H9 (cell line): ENCODE data around the gene LPAR3. TPM values are rescaled to one million over a fixed set of nuclear protein-coding genes. Genes with fewer than 3 reads are reported as not detected.

Experiments
- DNase-seq: peaks from one replicate; pipeline ENCODE4 v3.0.0-alpha.2; 2017
- H2AFZ ChIP-seq: one replicate; pipeline ENCODE4 v1.6.1; 2013; ENCODE audit warnings: mild to moderate bottlenecking, low read length, control low read depth, moderate library complexity
- H2AK5ac ChIP-seq: 2 replicates; pipeline ENCODE4 v1.6.1; 2013; ENCODE audit warnings: low read length, control low read depth, mixed read lengths; ENCODE audit not compliant: insufficient read length
- H2BK120ac ChIP-seq: one replicate; pipeline ENCODE4 v1.6.1; 2013; ENCODE audit warnings: low read depth, mild to moderate bottlenecking, low read length, control low read depth, inconsistent platforms; ENCODE audit not compliant: poor library complexity, severe bottlenecking
- H2BK12ac ChIP-seq: 2 replicates; pipeline ENCODE4 v1.6.1; 2013; ENCODE audit warnings: low read length, control low read depth, mixed read lengths, low read depth; ENCODE audit not compliant: insufficient read length
- H2BK15ac ChIP-seq: 2 replicates; pipeline ENCODE4 v1.6.1; 2013; ENCODE audit warnings: low read depth, low read length, control low read depth
- H2BK20ac ChIP-seq: one replicate; pipeline ENCODE4 v1.6.1; 2013; ENCODE audit warnings: low read depth, mild to moderate bottlenecking, low read length, control low read depth, inconsistent platforms; ENCODE audit not compliant: poor library complexity, severe bottlenecking
- H2BK5ac ChIP-seq: 2 replicates; pipeline ENCODE4 v1.6.1; 2013; ENCODE audit warnings: low read length, control low read depth, mixed read lengths; ENCODE audit not compliant: insufficient read length
- H3K14ac ChIP-seq: 2 replicates; pipeline ENCODE4 v1.6.1; 2013; ENCODE audit warnings: low read length, control low read depth; ENCODE audit not compliant: insufficient read depth
- H3K18ac ChIP-seq: 2 replicates; pipeline ENCODE4 v1.6.1; 2013; ENCODE audit warnings: low read depth, mild to moderate bottlenecking, mixed read lengths, low read length, control low read depth; ENCODE audit not compliant: insufficient read length
- H3K23ac ChIP-seq: 2 replicates; pipeline ENCODE4 v1.6.1; 2013; ENCODE audit warnings: low read length, control low read depth, mixed read lengths, low read depth; ENCODE audit not compliant: insufficient read length
- H3K23me2 ChIP-seq: 2 replicates; pipeline ENCODE4 v1.6.1; 2013; ENCODE audit warnings: low read depth, mild to moderate bottlenecking, mixed read lengths, low read length, control low read depth; ENCODE audit not compliant: insufficient read length, poor library complexity, severe bottlenecking
- H3K27ac ChIP-seq: 2 replicates; pipeline ENCODE4 v1.5.1; 2013; ENCODE audit warnings: low read length, control low read depth, mixed read lengths, low read depth; ENCODE audit not compliant: insufficient read length
- H3K27me3 ChIP-seq: 2 replicates; pipeline ENCODE4 v1.6.1; 2013; ENCODE audit warnings: low read length, control low read depth, inconsistent platforms; ENCODE audit not compliant: insufficient read depth
- H3K4ac ChIP-seq: 2 replicates; pipeline ENCODE4 v1.6.1; 2013; ENCODE audit warnings: low read depth, mild to moderate bottlenecking, control low read depth, inconsistent platforms, low read length, moderate library complexity
- H3K4me1 ChIP-seq: 2 replicates; pipeline ENCODE4 v1.6.1; 2013; ENCODE audit warnings: low read length, control low read depth, inconsistent platforms; ENCODE audit not compliant: insufficient read depth
- H3K4me2 ChIP-seq: 2 replicates; pipeline ENCODE4 v1.6.1; 2013; ENCODE audit warnings: low read length, control low read depth, mixed read lengths; ENCODE audit not compliant: insufficient read length, insufficient read depth
- H3K56ac ChIP-seq: 2 replicates; pipeline ENCODE4 v1.6.1; 2013; ENCODE audit warnings: low read depth, mild to moderate bottlenecking, mixed read lengths, low read length, control low read depth; ENCODE audit not compliant: insufficient read length
- H3K79me1 ChIP-seq: 2 replicates; pipeline ENCODE4 v1.6.1; 2013; ENCODE audit warnings: low read depth, mild to moderate bottlenecking, moderate library complexity, low read length, control low read depth, inconsistent platforms; ENCODE audit not compliant: insufficient read depth, poor library complexity, severe bottlenecking
- H3K79me2 ChIP-seq: 2 replicates; pipeline ENCODE4 v1.6.1; 2013; ENCODE audit warnings: low read length, control low read depth, inconsistent platforms; ENCODE audit not compliant: insufficient read depth
- H3K9ac ChIP-seq: 2 replicates; pipeline ENCODE4 v1.6.1; 2013; ENCODE audit warnings: low read length, control low read depth, mixed read lengths; ENCODE audit not compliant: insufficient read length; ENCODE audit errors: extremely low read depth
- H3K9me3 ChIP-seq: one replicate; pipeline ENCODE4 v1.6.1; 2013; ENCODE audit warnings: low read depth, low read length, inconsistent platforms; ENCODE audit not compliant: control insufficient read depth
- H3T11ph ChIP-seq: one replicate; pipeline ENCODE4 v1.6.1; 2013; ENCODE audit warnings: mild to moderate bottlenecking, low read length, control low read depth, inconsistent platforms
- H4K20me1 ChIP-seq: one replicate; pipeline ENCODE4 v1.6.1; 2013; ENCODE audit not compliant: control insufficient read depth, insufficient read length, insufficient read depth
- H4K5ac ChIP-seq: 2 replicates; pipeline ENCODE4 v1.6.1; 2013; ENCODE audit warnings: low read depth, mild to moderate bottlenecking, mixed read lengths, low read length, control low read depth; ENCODE audit not compliant: insufficient read length
- H4K8ac ChIP-seq: replicated peaks from 2 replicates; pipeline ENCODE4 v1.6.1; 2013; ENCODE audit warnings: low read length, control low read depth, mixed read lengths, low read depth; ENCODE audit not compliant: insufficient read length
- H4K91ac ChIP-seq: 2 replicates; pipeline ENCODE4 v1.6.1; 2013; ENCODE audit warnings: low read depth, mild to moderate bottlenecking, moderate library complexity, mixed read lengths, low read length, control low read depth; ENCODE audit not compliant: insufficient read length
- H3K27ac Mint-ChIP-seq, 3 experiments: 2 replicates in 2 of 3; 3 replicates in 1 of 3; pipeline ENCODE4 v1.8.0; 2020 to 2021; ENCODE audit warnings: mixed read lengths in 3 of 3, mild to moderate bottlenecking in 1 of 3, moderate library complexity in 1 of 3
- H3K27me3 Mint-ChIP-seq: 2 replicates; pipeline ENCODE4 v1.8.0; 2021; ENCODE audit warnings: low read depth, mild to moderate bottlenecking, moderate library complexity, mixed read lengths
- H3K36me3 Mint-ChIP-seq, 3 experiments: 2 replicates in 2 of 3; 3 replicates in 1 of 3; pipeline ENCODE4 v1.8.0; 2020 to 2021; ENCODE audit warnings: low read depth in 3 of 3, mixed read lengths in 3 of 3; ENCODE audit not compliant: insufficient read depth in 1 of 3
- H3K4me1 Mint-ChIP-seq, 2 experiments: 2 replicates each; pipeline ENCODE4 v1.8.0; 2020; ENCODE audit warnings: mixed read lengths in 2 of 2
- H3K4me3 Mint-ChIP-seq, 2 experiments: 2 replicates in 1 of 2; 3 replicates in 1 of 2; pipeline ENCODE4 v1.8.0; 2020 to 2021; ENCODE audit warnings: mild to moderate bottlenecking in 2 of 2, mixed read lengths in 2 of 2, moderate library complexity in 1 of 2
- H3K9me3 Mint-ChIP-seq, 2 experiments: 2 replicates in 1 of 2; 3 replicates in 1 of 2; pipeline ENCODE4 v1.8.0; 2020; ENCODE audit warnings: mild to moderate bottlenecking in 2 of 2, mixed read lengths in 2 of 2, moderate library complexity in 1 of 2
- CTCF ChIP-seq: fragments of 200-600 bp; sonication (generic); conservative IDR thresholded peaks from 3 replicates; pipeline ENCODE4 v1.8.0; 2021; ENCODE audit warnings: antibody characterized with exemption, mild to moderate bottlenecking
- WGBS: extraction: QIAGEN DNeasy Blood & Tissue Kit; methylation state at CpG from one replicate; pipeline ENCODE4 v1.1.7; 2013; ENCODE audit warnings: missing lambda C conversion rate, low lambda C conversion rate, mixed read lengths; ENCODE audit not compliant: insufficient read length; ENCODE audit errors: extremely low coverage; 5-methylcytosine and 5-hydroxymethylcytosine counted together
- total RNA-seq: library from RNA; stranded (reverse); gene quantifications from 2 replicates; pipeline ENCODE4 v1.2.1, GENCODE V29; 2021

The LPAR3 gene
- total RNA-seq, 1 experiment from 2014 or later: 3.0 TPM

- H3K36me3 Mint-ChIP-seq: peaks cover 0 to 19% (median 0%) of the 10 kb centered on the region in 3 experiments; a peak in 2 of 7 replicates
- Histone ChIP-seq H4K20me1 (no peaks in the 10 kb centered on the region), H3K56ac (no peak overlapping the region), H2BK20ac (no peak overlapping the region), H4K91ac (no peak overlapping the region), H3K79me1 (no peaks in the 10 kb centered on the region), H3K23ac (no peak overlapping the region), H2BK15ac (no peak overlapping the region), H4K5ac (no peak overlapping the region), H3K23me2 (no peaks in the 10 kb centered on the region), H3K9me3 (no peaks in the 10 kb centered on the region), H3K4me2 (no peak overlapping the region), H2BK5ac (no peak overlapping the region), H3K27ac (no peak overlapping the region), H3K18ac (no peak overlapping the region), H2BK12ac (no peak overlapping the region), H3K79me2 (no peaks in the 10 kb centered on the region; the same call in 1 of the 2 replicates), H3T11ph (no peak overlapping the region), H2AK5ac (no peak overlapping the region), H3K4me1 (no peaks in the 10 kb centered on the region), H2AFZ (no peak overlapping the region), H4K8ac (no peak overlapping the region), H3K14ac (no peak overlapping the region), H3K9ac (no peak overlapping the region), H2BK120ac (no peak overlapping the region), H3K27me3 (no peaks in the 10 kb centered on the region), H3K4ac (no peak overlapping the region)
- peak overlapping the region in 1 of 3 experiments; percentile 27; a peak in 1 of 7 replicates for H3K27ac Mint-ChIP-seq
- H3K4me3 Mint-ChIP-seq: no peak overlapping the region
- peaks cover 4% of the 10 kb centered on the region in 2 experiments; a peak in 2 of 4 replicates for H3K4me1 Mint-ChIP-seq
- H3K27me3 Mint-ChIP-seq: no peaks in the 10 kb centered on the region
- no peak for TF ChIP-seq CTCF
- WGBS: no CpG with 5 or more reads among the region's 8 CpGs
- DNase-seq: no peak
- H3K9me3 Mint-ChIP-seq: no peaks in the 10 kb centered on the region; a peak in 1 of 5 replicates
These were observed 41.2 kb downstream of the LPAR3 start for GRCh38 chr1:84851839-84852238.
